ENCODE measurements around the gene HOXA6.

The HOXA6 gene

DNA sequence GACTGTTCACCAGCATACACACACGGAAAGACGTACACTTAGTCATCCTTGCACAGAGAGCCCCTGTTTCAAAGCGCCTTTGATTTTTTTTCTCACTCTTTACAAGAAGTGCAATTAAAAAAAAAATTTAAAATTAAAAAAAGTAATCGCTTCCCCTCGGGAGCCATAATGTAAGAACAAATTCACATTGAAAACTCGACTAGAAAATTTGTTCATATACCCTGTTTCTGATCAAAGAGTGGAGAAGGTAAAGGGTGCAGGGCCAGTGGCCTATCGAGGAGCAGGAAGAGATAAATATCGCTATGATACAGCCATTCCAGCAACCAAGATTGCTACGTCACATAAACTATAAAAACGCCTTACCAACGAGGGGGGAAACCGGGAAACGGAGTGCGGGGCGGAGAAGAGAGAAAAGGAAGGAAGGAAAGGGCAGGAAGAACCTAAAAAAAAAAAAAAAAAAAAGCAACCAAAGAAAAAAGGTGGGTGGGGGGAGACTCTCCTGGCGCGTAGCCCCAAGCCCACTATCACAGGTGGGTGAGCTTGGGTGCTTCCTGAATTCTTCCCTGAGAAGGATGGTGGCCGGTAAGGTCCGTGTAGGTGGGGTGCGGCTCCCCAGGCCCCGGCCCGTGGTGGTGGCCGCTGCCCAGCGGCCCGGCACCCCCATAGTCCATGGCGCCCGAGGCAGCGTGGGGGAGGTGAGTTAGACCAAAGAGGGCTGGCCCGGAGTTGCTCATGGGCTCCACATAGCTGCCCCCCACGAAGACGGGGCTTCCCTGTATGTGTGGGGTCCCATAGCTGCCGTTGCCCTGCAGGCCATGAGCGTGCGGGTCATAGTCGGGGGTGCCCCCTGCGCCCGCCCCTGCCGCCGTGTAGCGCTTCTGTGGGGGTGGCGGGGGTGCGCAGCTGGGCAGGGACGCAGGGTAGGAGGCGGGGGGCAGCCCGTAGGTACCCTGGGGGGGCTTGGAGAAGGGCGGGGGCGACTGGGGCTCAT, 39.9 kb downstream of the HOXA6 start:
- Histone ChIP-seq H3K9me3 (ENCODE audit: control insufficient read depth, low read length) (no peaks in the 10 kb centered on the region), H3K4me3 (ENCODE audit: insufficient read depth, low read depth, low read length) (peak overlapping the region; percentile 8), H3K36me3 (ENCODE audit: control insufficient read depth, insufficient read depth, low read length) (no peaks in the 10 kb centered on the region), H3K4me1 (ENCODE audit: control insufficient read depth, insufficient read depth, low read length) (no peaks in the 10 kb centered on the region), H3K27me3 (ENCODE audit: control insufficient read depth, insufficient read depth, low read length, poor library complexity, severe bottlenecking) (peaks cover 100% of the 10 kb centered on the region), H3K27ac (ENCODE audit: insufficient read depth, low read depth, low read length, poor library complexity, severe bottlenecking) (no peak overlapping the region)
- 6 to 7% methylated on average over 43 to 46 of the region's 47 CpGs for WGBS, 2 experiments

DNA sequence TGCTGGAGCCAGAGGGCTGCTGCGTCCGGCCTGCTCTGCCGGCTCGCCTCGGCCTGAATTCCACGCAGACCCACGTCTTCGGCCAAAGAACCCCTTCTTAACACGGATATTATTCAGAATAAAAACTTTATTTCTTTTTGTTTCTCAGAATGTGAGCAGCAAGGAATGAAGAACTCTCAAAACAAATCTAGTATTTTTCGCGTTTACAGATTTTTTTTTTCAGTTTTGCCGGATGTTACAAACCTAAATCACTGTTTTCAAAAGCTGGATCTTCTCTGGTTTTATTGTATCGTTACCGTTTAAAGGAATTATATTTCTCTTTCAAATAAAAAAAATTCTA, 40.7 kb downstream of the HOXA6 start:
- Histone ChIP-seq H3K4me3 (ENCODE audit: insufficient read depth, low read depth, low read length) (peak overlapping the region; percentile 23), H3K36me3 (ENCODE audit: control insufficient read depth, insufficient read depth, low read length) (no peaks in the 10 kb centered on the region), H3K27me3 (ENCODE audit: control insufficient read depth, insufficient read depth, low read length, poor library complexity, severe bottlenecking) (peaks cover 100% of the 10 kb centered on the region), H3K4me1 (ENCODE audit: control insufficient read depth, insufficient read depth, low read length) (no peaks in the 10 kb centered on the region), H3K27ac (ENCODE audit: insufficient read depth, low read depth, low read length, poor library complexity, severe bottlenecking) (no peak overlapping the region), H3K9me3 (ENCODE audit: control insufficient read depth, low read length) (no peaks in the 10 kb centered on the region)
- 2 to 4% methylated on average over 12 to 14 of the region's 14 CpGs for WGBS, 2 experiments

DNA sequence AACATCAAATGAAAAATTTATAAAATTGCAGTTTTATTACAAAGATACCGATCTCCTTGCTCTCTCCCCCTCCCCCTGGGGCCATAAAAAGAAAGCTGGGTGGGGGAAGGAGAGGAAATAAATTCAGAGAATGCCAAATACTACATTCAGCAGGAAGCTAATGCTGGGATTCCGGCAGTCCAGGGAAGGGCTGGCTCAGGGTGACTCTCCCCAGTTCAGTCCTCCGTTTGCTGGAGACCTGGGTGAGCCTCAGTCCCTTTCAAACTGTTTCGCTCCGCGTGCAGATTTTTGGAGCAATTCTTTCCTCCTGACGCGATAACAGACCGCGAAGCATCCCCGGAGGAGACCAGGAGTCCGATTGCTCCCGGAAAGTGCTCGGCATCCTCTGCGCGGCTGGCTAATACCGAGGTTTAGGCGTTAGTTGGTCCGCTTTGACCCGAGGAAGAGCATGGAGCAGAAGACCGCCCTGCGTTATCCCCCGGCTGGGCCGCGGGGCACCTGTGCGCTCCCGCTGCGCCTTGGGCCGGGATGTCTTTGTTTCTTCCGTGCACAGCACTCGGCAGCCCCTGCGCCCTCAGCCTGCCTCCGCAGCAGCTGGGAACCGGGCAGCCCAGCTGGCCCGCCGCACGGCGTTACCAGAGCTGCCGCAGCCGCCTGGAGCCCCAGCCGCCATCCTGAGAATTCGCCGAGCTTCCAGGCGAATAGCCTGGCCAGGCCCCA, 41.2 kb downstream of the HOXA6 start:
- 1% methylated on average over 43 of the region's 44 CpGs for WGBS, 2 experiments
- no peaks in the 10 kb centered on the region for H3K36me3 ChIP-seq (ENCODE audit: control insufficient read depth, insufficient read depth, low read length)
- H3K4me3 ChIP-seq (ENCODE audit: insufficient read depth, low read depth, low read length), result peak overlapping the region; percentile 23
- no peaks in the 10 kb centered on the region for H3K9me3 ChIP-seq (ENCODE audit: control insufficient read depth, low read length)
- H3K4me1 ChIP-seq (ENCODE audit: control insufficient read depth, insufficient read depth, low read length), result no peaks in the 10 kb centered on the region
- peak overlapping the region; percentile 19 for H3K27ac ChIP-seq (ENCODE audit: insufficient read depth, low read depth, low read length, poor library complexity, severe bottlenecking)
- peaks cover 100% of the 10 kb centered on the region for H3K27me3 ChIP-seq (ENCODE audit: control insufficient read depth, insufficient read depth, low read length, poor library complexity, severe bottlenecking)

DNA sequence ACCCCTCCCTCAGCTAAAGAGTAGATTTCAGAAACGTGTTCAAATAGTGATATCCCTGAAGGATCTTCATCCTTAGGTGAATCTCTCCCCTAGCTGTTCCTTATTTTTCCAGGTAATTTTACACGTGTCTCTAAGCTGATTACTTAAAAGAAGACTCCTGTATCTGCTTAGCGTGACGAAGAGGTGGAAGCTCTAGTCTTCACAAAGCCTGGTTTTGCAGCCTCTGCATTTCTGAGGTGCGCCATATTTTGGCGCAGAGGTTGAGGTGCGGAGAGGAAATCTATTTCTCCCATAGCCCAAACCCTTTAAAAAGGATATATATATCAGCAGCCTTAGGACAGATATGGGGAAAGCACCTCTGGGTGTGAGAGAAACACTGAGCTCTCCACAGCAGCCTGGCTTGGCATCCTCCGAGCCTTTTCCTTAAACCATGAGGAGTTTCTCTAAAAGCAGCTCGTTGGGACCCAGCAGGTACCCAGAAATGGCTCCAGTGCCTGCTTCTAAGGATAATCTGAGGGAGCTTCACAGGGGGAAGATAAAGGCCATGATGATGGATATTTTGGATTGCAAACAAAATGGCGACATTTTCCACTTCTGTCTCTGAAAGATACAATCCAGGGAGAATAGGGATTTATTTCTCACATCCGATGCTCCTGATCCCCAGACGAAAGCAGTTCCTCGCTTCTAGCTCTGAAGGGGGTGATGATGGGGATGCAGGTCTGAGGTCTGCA, 42.1 kb downstream of the HOXA6 start:
- H3K4me3 ChIP-seq (ENCODE audit: insufficient read depth, low read depth, low read length), result peak overlapping the region; percentile 23
- peaks cover 100% of the 10 kb centered on the region for H3K27me3 ChIP-seq (ENCODE audit: control insufficient read depth, insufficient read depth, low read length, poor library complexity, severe bottlenecking)
- WGBS, 2 experiments, result 7 to 9% methylated on average over 10 to 13 of the region's 13 CpGs
- H3K9me3 ChIP-seq (ENCODE audit: control insufficient read depth, low read length), result no peaks in the 10 kb centered on the region
- H3K27ac ChIP-seq (ENCODE audit: insufficient read depth, low read depth, low read length, poor library complexity, severe bottlenecking), result peak overlapping the region; percentile 3
- H3K4me1 ChIP-seq (ENCODE audit: control insufficient read depth, insufficient read depth, low read length), result no peaks in the 10 kb centered on the region
- no peaks in the 10 kb centered on the region for H3K36me3 ChIP-seq (ENCODE audit: control insufficient read depth, insufficient read depth, low read length)

DNA sequence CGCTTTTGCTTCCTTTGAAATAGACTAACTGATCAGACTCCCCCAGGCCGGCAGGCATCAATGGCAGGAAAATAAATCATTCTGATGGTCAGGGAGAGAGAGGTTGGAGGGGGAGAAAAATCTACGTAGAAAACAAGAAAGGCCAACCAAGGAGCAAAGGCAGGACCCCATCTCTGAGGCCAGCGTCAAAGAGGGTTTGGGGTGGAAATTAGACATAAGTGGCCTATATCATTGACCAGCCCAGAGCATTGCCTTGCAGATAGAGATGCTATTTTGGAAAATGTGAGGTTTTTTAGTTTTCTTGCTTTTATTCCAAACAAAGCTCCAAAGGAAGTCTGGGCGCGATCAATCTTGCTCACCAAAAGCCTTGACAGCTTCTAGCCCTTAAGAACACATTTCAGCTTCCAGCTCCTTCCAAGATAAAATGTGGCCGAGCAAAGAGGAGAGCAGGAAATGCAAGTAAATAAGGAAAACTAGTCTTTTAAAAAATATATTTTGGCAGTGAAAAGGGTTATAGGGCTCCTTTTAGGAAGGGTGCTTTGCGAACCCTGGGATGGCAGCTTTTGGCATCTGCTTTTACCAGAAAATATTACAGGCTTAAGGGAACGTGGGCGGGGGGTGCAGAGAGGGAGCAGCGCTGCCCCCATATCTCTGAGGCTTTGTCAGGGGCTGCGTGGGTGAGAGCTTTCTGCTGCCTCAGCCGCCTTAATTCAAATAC, 43.1 kb downstream of the HOXA6 start:
- Histone ChIP-seq H3K27me3 (ENCODE audit: control insufficient read depth, insufficient read depth, low read length, poor library complexity, severe bottlenecking) (peaks cover 100% of the 10 kb centered on the region), H3K36me3 (ENCODE audit: control insufficient read depth, insufficient read depth, low read length) (no peaks in the 10 kb centered on the region), H3K27ac (ENCODE audit: insufficient read depth, low read depth, low read length, poor library complexity, severe bottlenecking) (peak overlapping the region; percentile 62), H3K4me3 (ENCODE audit: insufficient read depth, low read depth, low read length) (peak overlapping the region; percentile 57), H3K4me1 (ENCODE audit: control insufficient read depth, insufficient read depth, low read length) (peaks cover 5% of the 10 kb centered on the region), H3K9me3 (ENCODE audit: control insufficient read depth, low read length) (no peaks in the 10 kb centered on the region)
- 12 to 13% methylated on average over 13 of the region's 13 CpGs for WGBS, 2 experiments

DNA sequence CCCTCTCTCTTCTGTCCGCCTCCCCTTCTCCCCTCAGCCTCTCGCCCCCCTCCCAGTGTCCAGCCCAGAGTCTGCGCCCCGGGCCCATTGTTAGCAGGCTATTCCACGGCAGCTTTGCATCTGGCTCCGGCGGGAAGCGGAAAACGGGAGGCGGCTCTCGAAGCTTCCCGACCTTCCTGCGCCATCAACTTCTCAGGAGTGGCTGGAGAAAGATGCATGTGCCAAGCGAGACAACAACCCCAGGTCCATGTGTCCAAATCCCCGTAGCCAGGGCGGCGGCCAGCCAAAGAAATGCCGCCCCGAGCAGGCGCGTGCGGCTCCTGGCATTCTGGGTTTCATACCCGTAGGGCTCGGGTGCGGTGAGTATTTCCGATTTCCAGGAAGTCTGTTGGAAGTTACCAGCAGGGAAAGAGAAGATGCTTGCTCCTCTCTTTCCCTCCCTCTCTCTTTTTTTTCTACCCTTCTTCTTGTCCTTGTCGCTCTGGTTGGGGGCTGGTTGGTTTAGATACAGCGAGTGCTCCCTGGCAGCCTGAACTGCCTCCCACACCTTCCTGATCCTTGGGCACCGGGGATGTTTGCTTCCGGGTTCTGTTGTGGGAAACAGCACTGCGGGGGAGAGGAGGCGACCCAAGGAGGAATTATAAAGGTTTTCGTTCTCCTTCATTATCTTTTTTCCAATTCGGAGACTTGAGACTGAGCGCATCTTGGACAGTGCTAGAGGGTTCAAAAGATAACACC, 43.9 kb downstream of the HOXA6 start:
- H3K4me3 ChIP-seq (ENCODE audit: insufficient read depth, low read depth, low read length), result peak overlapping the region; percentile 57
- H3K27ac ChIP-seq (ENCODE audit: insufficient read depth, low read depth, low read length, poor library complexity, severe bottlenecking), result peak overlapping the region; percentile 73
- no peaks in the 10 kb centered on the region for H3K9me3 ChIP-seq (ENCODE audit: control insufficient read depth, low read length)
- no peaks in the 10 kb centered on the region for H3K36me3 ChIP-seq (ENCODE audit: control insufficient read depth, insufficient read depth, low read length)
- peaks cover 100% of the 10 kb centered on the region for H3K27me3 ChIP-seq (ENCODE audit: control insufficient read depth, insufficient read depth, low read length, poor library complexity, severe bottlenecking)
- H3K4me1 ChIP-seq (ENCODE audit: control insufficient read depth, insufficient read depth, low read length), result peaks cover 5% of the 10 kb centered on the region
- 4% methylated on average over 31 to 35 of the region's 35 CpGs for WGBS, 2 experiments

DNA sequence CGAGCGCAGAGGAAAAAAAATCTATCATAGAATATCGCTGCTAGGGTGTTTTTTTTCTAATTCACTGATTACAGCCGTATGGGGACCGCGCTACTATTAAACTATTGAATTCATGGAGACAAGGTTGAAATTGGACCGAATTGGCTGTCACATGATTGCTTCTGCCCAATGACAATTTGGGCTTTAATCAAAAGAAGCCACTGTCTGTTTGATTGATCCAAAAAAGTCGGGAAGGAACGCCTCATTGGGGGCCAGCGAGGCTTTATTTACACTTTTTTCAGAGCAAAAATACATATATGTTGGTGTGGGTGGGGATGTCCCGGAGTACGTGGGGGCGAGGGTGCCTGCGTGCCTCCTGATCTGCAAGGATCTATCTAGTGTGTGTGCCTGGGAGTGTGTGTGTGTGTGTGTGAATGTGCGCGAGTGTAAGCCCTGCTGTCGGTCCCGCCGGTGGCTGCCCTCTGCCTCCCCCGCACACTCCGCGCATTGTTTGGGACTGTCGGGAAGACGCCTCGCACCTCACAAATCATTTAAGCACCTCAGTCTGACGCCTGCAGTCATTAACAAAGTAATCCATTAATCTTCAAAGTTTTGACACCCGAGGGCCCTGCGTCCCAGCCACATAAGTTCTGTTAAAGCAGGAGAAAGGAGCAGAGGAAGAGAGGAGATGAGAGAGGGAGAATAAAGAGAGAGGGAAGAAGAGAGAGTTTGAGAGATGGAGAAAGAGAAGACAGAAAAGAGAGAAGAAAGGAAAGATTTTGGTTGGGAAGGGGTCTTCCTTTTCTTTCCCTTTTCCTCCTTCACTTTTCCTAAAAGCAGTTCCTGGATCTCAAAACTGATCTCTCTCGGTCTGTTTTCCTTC, 44.8 kb downstream of the HOXA6 start, which contains the start of gene HOXA2:
Gene HOXA2 (minus strand): TSS at position 103 of the 862 bp plus-strand sequence. CDS start 183 bp downstream, outside the sequence.
- H3K4me3 ChIP-seq (ENCODE audit: insufficient read depth, low read depth, low read length), result peak within 1 kb of the TSS; percentile 57
- H3K36me3 ChIP-seq (ENCODE audit: control insufficient read depth, insufficient read depth, low read length), result no peaks in the 10 kb centered on the region
- H3K27ac ChIP-seq (ENCODE audit: insufficient read depth, low read depth, low read length, poor library complexity, severe bottlenecking), result peak within 1 kb of the TSS; percentile 73
- 3 to 4% methylated on average over 28 to 29 of the region's 29 CpGs for WGBS, 2 experiments
- peaks cover 5% of the 10 kb centered on the region for H3K4me1 ChIP-seq (ENCODE audit: control insufficient read depth, insufficient read depth, low read length)
- peaks cover 100% of the 10 kb centered on the region for H3K27me3 ChIP-seq (ENCODE audit: control insufficient read depth, insufficient read depth, low read length, poor library complexity, severe bottlenecking)
- no peaks in the 10 kb centered on the region for H3K9me3 ChIP-seq (ENCODE audit: control insufficient read depth, low read length)

DNA sequence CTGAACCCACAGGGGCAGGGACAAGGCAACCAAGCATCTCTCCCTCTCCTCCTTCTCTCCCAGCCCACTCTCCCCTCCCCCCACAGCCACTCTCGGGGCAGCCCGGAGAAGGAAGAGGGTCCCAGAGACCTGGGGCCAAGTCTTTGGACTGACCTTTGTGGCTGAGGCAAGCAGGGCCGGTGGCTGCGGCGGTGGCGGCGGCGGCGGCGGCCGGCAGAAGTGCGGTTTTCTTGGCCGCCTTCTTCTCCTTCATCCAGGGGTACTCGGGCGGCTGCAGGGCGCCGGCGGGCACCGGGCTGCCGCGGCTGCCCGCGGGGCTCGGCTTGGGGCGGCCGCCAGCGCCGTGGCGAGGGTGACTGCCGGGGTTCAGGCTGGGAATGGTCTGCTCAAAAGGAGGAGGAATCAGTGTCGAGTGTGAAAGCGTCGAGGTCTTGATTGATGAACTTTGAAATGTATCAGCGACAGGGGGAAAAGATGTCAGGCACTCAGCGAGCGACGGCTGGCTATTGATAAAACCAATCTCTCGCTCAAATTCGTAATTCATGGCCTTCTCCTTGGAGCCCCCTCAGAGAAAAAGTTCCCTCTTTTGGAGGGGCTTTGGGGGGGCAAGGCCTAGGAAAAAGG, 45.5 kb downstream of the HOXA6 start:
- WGBS, 2 experiments, result 1% methylated on average over 39 of the region's 39 CpGs
- Histone ChIP-seq H3K4me3 (ENCODE audit: insufficient read depth, low read depth, low read length) (peak overlapping the region; percentile 57), H3K36me3 (ENCODE audit: control insufficient read depth, insufficient read depth, low read length) (no peaks in the 10 kb centered on the region), H3K27me3 (ENCODE audit: control insufficient read depth, insufficient read depth, low read length, poor library complexity, severe bottlenecking) (peaks cover 100% of the 10 kb centered on the region), H3K27ac (ENCODE audit: insufficient read depth, low read depth, low read length, poor library complexity, severe bottlenecking) (peak overlapping the region; percentile 60), H3K4me1 (ENCODE audit: control insufficient read depth, insufficient read depth, low read length) (peaks cover 5% of the 10 kb centered on the region), H3K9me3 (ENCODE audit: control insufficient read depth, low read length) (no peaks in the 10 kb centered on the region)
